Hematopoietic multipotent progenitor cell treated with erythropoietin and hydrocortisone succinate and interleukin-3 and kit ligand, for 15 days (in vitro differentiated cells): Measurements from ENCODE around the gene KCNK3.
"Not testable (repeated sequence)": the region's sequence is repeated elsewhere in the genome, so short reads cannot be mapped to it uniquely, and the experiment has no call there.

Source experiments
- DNase-seq: peaks from one replicate; pipeline ENCODE4 v3.0.0-alpha.2; 2015; ENCODE audit warnings: low spot score

Gene KCNK3

DNA sequence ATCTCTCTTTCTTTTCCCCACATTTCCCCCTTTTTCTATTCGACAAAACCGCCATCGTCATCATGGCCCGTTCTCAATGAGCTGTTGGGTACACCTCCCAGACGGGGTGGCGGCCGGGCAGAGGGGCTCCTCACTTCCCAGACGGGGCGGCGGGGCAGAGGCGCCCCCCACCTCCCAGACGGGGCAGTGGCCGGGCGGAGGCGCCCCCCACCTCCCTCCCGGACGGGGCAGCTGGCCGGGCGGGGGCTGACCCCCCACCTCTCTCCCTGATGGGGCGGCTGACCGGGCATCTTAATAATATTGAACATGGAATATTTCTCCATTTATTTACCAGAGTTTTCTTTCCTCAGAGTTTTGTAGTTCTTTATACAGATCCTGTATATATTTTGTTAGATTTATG is 27.2 kb upstream of the KCNK3 start:
- DNase-seq, result not testable (repeated sequence)

DNA sequence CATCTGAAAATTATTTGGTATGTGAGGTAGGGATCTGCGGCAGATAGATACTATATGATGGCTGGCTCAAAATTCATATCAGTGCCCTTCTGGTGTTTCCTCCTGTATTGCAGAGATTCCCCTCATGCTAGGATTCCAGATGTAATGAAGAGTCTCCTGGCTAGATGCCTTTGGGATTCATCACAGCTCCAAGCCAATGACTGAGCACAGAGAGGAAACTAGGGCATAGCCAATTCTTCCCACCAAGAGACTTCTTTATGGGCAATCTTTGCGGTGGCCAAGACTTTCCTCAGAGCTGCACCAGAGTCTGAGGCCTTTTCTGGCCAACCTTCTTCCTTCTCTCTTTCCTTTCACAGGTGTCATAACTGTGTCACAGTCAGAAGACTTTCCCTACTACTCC is 25.9 kb upstream of the KCNK3 start:
- no peak for DNase-seq

DNA sequence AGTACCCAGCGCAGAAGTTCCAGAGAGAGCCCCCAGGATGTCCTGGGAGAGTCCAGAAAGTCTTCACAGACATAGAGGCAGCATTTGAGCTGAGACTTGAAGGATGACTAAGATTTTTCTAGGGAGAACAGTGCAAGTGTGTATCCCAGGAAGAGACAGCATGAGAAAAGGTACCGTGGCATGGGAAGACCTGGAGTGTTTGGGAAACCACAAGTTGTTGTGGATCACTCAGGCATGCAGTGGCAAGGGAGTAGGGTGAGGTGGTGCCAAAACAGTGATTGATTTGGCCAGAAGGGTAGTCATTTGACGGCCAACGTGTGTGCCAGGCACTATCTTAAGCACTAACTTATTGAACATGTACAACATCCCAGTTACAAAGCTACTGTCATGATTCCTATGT is 24.5 kb upstream of the KCNK3 start:
- DNase-seq, result no peak

DNA sequence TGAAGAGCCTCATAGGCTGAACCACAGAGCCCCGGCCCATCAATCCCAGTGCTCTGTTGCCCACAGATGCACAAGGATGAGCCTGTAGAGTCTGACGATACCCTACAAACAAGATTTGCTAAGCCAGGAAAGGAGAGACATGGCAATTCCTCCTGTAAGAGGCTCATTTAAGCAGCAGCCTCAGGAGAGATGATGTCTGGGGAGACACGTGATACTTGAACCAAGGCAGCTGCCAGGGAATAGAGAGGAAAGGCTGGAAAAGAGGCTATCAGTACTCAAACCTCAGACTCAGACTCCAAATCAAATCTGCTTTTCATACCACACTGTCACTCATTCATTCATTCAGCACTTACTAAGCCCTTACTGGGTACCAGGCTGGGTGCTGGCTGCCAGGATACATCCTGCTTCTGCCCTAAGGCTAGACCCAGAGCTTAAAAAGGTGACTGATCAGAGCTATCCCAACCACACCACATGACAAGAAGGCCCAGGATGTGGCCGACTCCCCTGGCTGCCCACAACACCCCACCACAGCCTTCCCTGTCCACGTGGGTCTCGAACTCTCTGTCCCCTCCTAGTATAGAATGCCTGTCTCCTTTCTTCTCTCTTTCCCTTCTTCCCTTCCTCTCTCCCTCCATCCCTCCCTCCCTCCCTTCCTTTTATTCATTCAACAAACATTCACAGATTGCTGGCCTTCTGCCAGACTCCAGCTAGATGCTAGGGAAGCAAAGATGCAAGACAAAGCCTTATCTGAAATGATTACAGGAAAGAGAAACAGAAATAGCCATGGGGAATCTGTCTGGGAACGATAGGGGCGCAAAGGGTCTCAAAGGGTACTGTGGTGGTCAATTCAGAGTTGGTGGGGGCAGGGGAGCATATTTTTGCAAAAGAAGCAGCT is 23.4 kb upstream of the KCNK3 start:
- DNase-seq, result no peak

DNA sequence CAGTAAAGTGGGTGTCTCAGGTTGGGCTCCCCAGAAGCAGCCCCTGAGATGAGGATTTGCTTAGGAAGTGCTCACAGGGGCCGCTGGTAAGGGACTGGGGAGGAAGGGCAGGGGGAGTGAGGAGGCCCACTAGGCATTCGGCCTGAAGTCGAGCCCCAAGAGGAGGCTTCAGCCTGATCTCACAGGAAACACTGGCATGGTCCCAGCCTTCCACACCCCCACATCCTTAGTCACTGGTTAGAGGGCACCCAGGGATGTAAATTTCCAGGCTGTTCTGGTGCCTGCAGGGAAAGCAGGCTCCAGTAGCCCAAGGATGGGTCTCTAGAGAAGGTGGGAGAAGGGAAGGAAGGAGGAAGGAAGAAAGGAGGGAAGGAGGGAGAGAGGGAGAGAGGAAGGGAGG is 22.4 kb upstream of the KCNK3 start:
- DNase-seq, result no peak

DNA sequence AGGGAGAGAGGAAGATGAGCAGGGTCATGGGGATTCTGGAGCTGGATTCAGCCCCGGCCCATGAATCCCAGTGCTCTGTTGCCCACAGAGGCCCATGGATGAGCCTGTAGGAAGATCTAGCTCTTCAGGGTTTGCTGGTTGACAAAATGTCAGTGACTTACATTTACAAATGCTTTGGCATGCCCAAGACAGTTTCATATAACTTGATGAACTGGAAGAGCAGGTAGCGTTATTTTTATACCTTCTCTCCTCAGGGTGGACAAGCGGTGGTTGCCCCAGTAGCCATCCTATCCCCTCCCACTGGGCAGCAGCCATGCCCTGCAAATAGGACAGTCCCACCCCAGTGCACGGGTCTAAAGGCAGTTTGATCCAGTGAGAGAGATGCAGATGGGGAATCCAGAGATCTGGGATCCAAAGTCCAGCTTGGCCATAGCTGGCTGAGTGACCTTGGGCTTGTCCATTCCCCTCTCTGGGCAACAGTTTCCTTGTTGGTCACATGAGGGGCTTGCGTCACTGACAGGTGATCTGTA is 21.5 kb upstream of the KCNK3 start:
- no peak for DNase-seq

DNA sequence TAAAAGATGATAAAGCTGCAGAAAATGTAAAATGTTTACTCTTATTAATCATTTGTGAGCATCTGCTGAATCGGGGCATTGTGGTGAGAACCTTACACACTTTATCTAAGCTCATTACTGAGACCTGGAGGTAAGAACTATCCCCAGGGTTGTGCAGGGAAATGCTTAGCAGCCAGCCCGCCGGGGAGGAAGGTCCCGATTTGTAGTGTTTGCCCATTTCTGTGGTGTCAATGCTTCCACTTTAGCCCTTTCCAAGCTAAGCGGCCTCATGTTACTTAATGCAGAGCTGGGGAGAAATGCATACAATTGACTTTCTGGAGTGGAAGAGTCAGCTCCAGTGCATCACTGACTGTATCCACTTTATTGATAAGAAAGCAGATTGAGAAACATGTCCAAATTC is 20.8 kb upstream of the KCNK3 start:
- DNase-seq, result no peak

DNA sequence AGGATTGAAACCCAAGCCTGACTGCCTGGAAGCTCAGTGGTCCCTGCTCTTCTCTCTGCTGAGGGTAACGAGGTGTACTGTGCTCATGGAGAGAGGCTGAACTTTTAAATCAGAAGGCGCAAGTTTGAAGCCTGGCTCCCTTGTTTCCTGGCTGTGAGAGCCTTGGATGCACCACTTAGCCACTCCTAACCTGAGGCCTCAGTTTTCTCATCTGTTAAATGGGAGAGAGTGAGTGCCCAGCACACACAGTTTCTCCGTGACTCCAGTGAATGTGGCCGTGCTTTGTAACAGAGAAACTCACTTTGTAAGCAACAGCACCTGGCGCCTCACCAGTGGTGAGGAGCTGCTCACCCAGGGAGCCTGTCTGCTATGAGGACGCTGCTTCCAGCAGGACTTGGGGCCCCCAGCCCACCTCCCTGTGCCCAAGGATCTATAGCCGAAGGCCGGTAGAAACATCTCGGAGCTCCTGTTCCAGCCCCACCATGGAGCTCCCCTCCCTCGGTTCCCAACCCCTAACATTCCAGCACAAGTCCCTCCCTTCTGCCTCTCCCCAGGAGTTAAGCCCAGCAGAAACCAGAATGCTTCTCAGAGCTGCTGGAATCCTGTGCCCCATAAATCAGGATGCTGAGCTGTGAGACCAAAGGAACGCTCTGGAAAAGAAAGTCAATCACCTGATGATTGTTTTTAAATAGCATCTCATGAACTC is 20.3 kb upstream of the KCNK3 start:
- DNase-seq, result no peak

DNA sequence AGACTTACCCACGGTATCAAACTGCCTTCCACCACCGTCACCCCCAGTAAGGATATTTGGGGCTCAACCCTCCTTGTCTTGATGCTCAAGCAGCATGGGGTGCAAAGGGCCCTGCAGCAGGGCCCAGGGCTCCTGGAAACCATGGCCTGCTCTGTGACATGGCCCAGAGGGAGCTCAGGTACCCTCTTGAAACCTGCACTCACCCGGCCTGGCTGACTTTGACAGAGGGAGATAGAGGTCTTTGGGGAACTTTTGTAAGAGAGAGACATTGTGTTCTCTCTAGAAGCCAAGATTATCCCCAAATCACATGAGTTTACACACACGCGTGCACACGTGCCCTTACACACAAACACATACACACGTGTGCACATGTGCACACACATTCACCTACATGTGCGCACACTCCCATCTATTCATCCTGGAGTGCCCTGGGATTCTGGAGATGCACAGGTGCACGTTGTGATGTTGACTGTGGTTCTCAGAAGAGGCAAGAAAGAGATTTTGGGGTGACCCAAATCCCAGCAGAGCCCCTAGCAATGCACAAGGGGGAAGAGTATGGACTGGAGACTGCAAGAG is 19.6 kb upstream of the KCNK3 start:
- DNase-seq, result no peak

DNA sequence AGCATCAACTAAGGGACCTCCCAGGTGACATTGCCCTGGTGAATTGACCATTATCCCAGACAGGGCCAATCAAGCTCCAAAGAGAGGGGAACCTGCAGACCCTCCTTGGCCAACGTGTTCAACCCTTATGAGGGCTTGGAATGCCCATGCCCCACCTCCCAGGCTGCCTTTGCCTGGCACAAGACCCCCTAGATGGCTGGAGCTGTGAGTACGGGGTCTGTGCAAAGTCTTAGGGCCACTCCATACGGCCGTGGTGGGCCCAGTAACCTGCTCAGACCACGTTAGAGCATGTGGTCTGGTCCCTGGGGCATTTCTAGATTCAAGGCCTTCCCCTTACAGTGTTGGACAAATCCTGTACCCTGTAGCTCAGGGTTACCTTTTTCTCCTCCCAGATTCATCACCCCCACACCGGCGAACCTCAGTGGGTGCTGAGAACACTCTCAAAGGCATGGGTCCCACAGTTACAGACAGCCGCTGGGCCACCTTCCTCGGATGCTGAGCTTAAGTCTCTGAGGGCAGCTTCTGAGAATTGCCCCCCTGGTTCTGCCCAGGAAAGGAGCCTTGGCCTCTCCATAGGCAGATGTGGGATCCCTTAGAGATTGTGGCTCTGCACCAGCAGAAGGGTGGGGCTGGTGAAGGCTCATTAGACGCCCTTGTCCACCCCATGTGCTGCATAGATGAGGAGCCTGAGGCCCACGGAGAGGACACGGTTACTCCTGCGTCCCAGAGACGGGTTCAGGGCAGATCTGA is 18.3 kb upstream of the KCNK3 start:
- no peak for DNase-seq

DNA sequence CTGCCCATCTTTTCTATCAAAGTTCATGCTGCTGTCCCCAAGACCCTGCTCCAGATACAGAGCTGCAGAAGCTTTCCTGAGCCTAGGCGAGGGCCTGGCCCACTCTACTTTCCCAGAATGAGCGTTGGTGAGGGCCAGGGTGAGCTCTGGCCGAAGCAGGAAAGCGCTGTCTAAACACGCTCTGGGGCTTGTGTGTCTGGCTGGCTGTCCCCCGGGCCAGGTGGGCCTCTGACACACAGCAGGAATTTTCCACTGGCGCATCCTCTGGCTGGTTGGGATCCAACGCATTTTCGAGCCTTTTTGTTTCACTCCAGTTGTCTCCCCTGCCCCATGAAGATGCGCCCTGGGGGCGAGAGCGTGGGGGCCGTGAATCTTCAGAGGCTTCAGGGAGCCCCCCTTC is 17.8 kb upstream of the KCNK3 start:
- no peak for DNase-seq

DNA sequence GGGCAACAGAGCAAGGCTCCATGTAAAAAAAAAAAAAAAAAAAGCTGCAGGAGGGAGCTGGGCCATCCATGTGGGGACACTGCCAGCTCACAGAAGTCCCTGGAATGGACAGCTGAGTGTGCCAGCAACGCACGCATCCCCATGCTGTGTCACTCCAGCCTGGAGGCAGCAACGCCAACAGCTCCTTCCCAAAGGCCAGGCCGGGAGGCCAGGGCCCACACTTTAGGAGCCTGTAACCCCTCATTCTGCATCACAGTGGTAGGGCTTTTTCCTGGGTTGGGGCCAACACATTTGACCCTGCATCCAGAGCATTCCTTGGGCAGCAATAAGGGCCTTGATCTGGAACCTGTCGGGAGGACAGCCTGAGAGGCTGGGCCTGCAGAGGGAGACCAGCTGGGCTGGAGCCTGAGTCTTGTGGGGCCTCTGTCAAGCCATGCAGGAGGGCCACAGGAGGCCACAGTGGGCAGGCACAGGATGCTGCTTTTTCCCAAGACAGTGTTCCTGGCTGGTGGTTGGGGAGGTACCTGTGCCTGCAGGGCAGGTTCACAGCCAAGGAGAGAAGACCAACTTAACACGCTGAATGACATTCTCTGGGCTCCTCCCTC is 16.8 kb upstream of the KCNK3 start:
- DNase-seq, result no peak

DNA sequence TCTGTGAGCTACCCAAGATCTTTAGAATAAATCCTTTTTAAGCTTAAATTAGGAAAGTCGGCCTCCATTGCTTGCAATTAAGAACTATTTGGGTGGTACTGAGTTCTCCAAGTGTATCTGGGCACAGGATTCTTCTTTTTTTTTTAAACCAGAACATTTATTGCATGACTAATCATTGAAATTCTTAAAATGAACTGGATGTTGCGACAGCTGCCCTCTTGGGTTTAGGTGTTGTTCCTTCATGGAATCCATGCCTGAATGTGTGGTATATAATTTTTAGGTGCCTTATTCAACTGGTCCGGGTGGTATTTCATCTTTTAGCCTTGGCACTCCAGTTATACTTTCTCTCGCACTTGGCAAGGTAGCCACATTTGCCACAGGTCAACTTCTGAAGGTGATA is 14.5 kb upstream of the KCNK3 start:
- no peak for DNase-seq

DNA sequence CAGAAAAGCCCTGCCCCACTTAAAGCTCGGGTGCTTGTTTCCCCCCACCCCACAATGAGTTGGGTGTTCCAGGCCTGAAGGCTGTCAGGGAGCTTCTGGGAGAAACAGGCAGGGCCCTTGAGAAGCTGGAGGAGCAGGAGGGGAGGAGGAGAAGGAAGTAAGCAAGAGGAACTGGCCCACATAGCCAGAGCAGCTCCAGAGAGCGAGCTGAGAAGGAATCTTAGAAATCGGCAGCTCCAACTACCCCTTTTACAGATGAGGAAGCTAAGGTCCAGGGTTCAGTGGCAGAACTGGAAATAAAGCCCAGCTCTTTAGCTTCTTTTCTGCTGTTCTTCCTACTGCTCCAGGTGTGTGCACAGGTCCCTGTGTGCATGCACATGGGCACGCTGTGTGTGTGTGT is 12.7 kb upstream of the KCNK3 start:
- no peak for DNase-seq

DNA sequence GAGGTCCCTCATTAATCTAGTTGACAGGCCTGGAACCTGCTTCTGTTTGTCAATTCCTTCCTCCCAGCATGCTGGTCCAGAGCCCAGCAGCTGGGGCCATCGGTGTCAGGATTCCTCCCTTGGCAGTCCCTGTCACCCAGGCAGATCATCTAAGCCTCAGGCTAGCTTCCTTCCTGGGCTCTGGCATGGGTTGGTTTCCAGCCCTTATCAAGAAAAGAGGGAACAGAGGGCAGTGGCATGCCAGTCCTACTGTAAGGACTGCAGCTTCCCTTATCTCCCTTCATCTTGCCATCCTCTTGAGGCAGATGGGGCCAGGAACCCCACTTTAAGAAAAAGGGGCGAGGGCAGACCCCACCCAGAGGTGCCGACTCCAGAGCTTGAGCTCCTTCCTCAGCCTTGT is 10.9 kb upstream of the KCNK3 start:
- DNase-seq, result no peak

DNA sequence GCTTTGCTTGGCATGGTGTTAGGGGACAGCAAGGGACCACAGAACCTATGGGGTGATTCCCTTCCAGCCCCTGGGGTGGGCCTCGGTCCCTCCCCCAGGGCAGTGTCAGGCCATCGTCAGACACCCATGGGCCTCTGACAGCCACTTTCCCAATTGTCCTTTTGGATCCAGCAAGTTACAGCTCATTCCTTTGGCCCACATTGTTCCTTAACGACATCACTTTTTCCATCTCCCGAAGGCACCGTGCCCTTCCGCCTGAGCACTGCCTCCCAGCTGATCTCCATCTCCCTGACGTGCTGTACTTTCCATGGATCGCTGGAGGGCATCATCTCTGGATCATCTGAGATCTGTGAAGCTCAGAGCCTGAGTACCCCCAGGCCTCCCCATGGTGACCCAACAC is 10.4 kb upstream of the KCNK3 start:
- DNase-seq, result no peak

DNA sequence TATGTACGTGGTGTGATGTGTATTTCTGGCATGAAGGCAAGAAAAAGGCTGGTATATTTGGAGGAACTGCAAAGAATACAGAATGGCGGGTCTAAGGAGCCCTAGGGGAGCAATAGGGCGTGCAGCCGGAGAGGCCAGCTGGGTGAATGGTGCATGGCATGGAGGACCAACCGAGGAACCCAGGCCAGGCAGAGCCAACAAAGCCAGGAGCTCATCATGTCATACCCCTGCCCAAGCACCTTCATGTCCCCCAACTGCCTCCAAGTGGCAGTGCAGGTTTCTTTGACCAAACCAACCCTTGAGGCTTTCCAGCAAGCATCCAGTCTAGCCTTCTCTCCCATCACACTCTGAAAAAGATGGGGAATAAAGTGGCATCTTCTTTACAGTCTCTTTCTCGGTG is 8.9 kb upstream of the KCNK3 start:
- DNase-seq, result no peak

DNA sequence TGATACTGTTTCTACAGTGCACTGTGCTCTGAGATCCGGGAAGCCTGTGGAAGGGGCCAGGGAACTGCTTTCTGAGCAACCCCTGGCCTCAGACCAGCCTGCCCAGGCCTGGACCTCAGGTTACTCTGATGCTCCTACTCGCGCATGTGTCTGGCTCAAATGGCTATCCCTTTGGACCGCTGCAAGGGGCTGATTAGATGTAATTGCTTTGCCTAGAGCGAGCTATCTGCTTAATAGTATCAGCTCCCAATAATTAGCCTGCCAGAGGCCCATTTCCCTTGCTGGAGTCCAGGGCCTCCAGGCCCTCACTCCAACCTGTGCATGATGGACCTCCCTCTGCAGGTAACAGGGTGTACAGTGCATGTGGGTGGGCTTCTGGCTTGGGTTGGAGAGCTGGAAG is 7.2 kb upstream of the KCNK3 start:
- DNase-seq, result no peak

DNA sequence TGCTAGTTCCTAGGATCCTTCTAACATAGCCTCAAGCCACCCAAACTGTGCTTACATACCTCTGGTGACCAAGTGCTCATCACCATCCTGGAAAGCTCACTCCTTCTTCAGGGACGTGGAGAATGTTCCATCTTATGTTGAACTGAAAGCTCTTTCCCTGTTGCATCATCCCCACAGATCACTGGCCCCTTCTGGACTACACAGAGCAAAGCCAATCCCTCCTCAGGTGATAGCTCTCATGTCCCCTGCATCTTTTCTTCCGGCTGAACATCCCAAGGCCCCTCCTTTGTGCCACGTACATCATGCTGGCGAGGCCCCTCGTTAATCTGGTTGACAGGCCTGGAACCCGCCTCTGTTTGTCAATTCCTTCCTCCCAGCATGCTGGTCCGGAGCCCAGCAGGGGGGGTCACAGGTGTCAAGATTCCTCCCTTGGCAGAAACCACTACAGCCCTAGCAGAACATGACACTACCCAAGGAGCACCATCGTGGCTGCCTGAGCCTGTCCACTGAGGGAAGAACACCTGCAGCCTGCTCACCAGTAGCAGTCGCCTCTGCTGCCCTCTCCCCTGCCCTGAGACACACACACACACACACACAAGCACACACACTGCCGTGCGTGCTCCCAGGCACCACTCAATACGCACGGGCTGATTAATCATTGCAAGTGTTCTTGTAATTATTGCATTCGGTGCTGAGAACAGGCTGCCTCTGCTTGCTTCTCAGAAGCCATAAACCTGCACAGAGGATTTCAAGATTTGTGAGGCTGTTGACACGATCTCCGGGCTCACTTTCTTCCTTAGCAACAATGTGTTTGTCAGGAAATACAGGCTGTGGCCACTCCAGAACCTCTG is 6.3 kb upstream of the KCNK3 start:
- DNase-seq, result no peak

DNA sequence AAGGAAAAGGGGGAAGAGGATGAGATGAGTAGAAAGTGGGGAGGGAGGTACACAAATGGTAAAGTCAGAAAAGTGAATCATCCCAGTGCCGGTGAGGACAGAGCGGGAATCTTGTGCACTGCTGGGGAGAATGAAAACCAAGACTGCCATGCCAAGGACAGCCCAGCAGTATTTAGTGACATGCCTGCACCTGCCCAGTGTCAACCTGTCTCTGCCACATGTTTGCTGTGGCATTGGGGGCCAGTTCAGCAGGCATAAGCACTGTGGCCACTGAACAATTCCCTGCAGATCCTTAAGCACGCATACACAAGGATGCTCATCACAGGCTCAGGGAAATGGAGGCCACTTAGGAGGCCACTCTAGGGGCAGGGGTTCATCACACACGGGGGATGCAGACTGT is 5.2 kb upstream of the KCNK3 start:
- no peak for DNase-seq

DNA sequence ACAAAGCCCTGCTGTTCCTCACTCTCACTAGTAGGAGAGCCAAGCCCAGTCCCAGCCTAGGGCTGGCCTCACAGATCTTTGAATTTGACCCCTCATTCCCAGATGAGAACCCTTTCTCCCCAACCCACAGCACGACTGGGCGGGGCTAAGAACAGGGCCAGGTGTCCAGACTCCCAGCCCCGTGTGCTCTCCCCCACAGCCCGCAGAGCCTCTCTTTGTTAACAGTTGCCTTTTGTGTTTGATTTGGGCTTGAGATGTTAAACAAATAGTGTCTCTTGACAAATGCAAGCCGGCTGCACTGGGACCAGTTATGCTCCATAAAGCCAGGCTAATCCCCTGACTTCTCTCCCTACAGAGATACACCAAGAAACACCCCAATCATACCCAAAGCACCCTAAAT is 4.7 kb upstream of the KCNK3 start:
- DNase-seq, result no peak
